HCT116 (cell line): ENCODE data around the gene SH2D1A. TPM values are rescaled to one million over a fixed set of nuclear protein-coding genes. Genes with fewer than 3 reads are reported as not detected.

ENCODE experiments used
- ATAC-seq: fragments of 200-7000 bp; cut with Tn5 transposase; 2 replicates; pipeline ENCODE4 v1.9.1; 2020; ENCODE audit warnings: mild to moderate bottlenecking, moderate library complexity
- BruUV-seq: library from RNA; stranded (reverse); fragments of 400-500 nt; replicated peaks from 2 replicates; lab custom pipeline; 2021; lab: Mats Ljungman, UMichigan
- CTCF ChIA-PET: fragments of 300-600 bp; sonication (Branson Sonifier 250); formaldehyde crosslinking; loops from one replicate; lab custom pipeline; 2021; ENCODE audit warnings: antibody characterized with exemption; lab: Charles Lee
- POLR2A ChIA-PET: fragments of 300-600, 350-600 bp; sonication (Branson Sonifier 250); formaldehyde crosslinking; loops from one replicate; lab custom pipeline; 2021; ENCODE audit warnings: antibody characterized with exemption; lab: Charles Lee
- RAD21 ChIA-PET, 2 experiments: fragments of 300-600 bp; sonication (Branson Sonifier 250); formaldehyde crosslinking; loops; one replicate each; lab custom pipeline; 2023; ENCODE audit warnings: low total read pairs in 2 of 2; ENCODE audit not compliant: uncharacterized antibody in 2 of 2, unreplicated experiment in 2 of 2, low non-redundant PET in 1 of 2; lab: Charles Lee
- DNase-seq: peaks from one replicate; pipeline ENCODE4 v3.0.0-alpha.2; 2010; ENCODE audit warnings: low read depth, low spot score
- H2AFZ ChIP-seq: fragments of 200-600 bp; shearing (Covaris generic), sonication (generic); 2 replicates; pipeline ENCODE4 v1.6.1; 2017; ENCODE audit warnings: low read depth, mixed run types, mixed read lengths, antibody characterized with exemption, low read length; ENCODE audit not compliant: poor library complexity, severe bottlenecking
- H3K27ac ChIP-seq: 2 replicates; pipeline ENCODE4 v1.5.1; 2012; ENCODE audit warnings: low read depth, low read length
- H3K27me3 ChIP-seq: fragments of 200-600 bp; sonication (generic); 2 replicates; pipeline ENCODE4 v1.6.1; 2016; ENCODE audit warnings: mixed run types, low read length, mixed read lengths; ENCODE audit not compliant: insufficient read depth
- H3K36me3 ChIP-seq, 2 experiments: fragments of 200-500 bp in 1 of 2; fragments of 200-600 bp in 1 of 2; sonication (Bioruptor generic) in 1 of 2; sonication (generic) in 1 of 2; 2 replicates each; pipeline versions ENCODE4 v1.5.1 to v1.6.1; 2014 to 2016; ENCODE audit warnings: low read length in 2 of 2, inconsistent platforms in 1 of 2, mixed read lengths in 1 of 2, mixed run types in 1 of 2; ENCODE audit not compliant: insufficient read depth in 2 of 2, control insufficient read depth in 1 of 2
- H3K4me1 ChIP-seq, 2 experiments: fragments of 200-600 bp in 1 of 2; sonication (generic) in 1 of 2; 2 replicates each; pipeline versions ENCODE4 v1.5.1 to v1.6.1; 2012 to 2017; ENCODE audit warnings: low read length in 2 of 2, inconsistent platforms in 1 of 2, mild to moderate bottlenecking in 1 of 2, mixed read lengths in 1 of 2, mixed run types in 1 of 2, moderate library complexity in 1 of 2; ENCODE audit not compliant: insufficient read depth in 2 of 2, control insufficient read depth in 1 of 2
- H3K4me2 ChIP-seq: fragments of 200-600 bp; sonication (generic); 2 replicates; pipeline ENCODE4 v1.6.1; 2017; ENCODE audit warnings: mixed run types, low read length, mixed read lengths
- H3K4me3 ChIP-seq, 2 experiments: fragments of 200-600 bp in 1 of 2; sonication (generic) in 1 of 2; replicated peaks in 1 of 2; 2 replicates each; pipeline ENCODE4 v1.5.1; 2011 to 2016; ENCODE audit warnings: low read length in 2 of 2, control low read depth in 1 of 2, low read depth in 1 of 2, mild to moderate bottlenecking in 1 of 2, mixed read lengths in 1 of 2, mixed run types in 1 of 2
- H3K79me2 ChIP-seq: fragments of 200-600 bp; sonication (generic); 2 replicates; pipeline ENCODE4 v1.6.1; 2017; ENCODE audit warnings: mild to moderate bottlenecking, mixed run types, low read length, moderate library complexity, mixed read lengths; ENCODE audit not compliant: insufficient read depth
- H3K9ac ChIP-seq: fragments of 200-600 bp; sonication (generic); 2 replicates; pipeline ENCODE4 v1.6.1; 2016; ENCODE audit warnings: low read length, mixed read lengths
- H3K9me2 ChIP-seq: fragments of 200-600 bp; sonication (generic), shearing (Covaris generic); 2 replicates; pipeline ENCODE4 v1.6.1; 2017; ENCODE audit warnings: mixed run types, mild to moderate bottlenecking, moderate library complexity; ENCODE audit not compliant: insufficient read depth
- H3K9me3 ChIP-seq, 2 experiments: fragments of 200-500 bp in 1 of 2; fragments of 200-600 bp in 1 of 2; sonication (Bioruptor generic) in 1 of 2; sonication (generic) in 1 of 2; 2 replicates each; pipeline ENCODE4 v1.6.1; 2014 to 2017; ENCODE audit warnings: low read length in 2 of 2, mixed read lengths in 2 of 2, inconsistent platforms in 1 of 2, low read depth in 1 of 2, mild to moderate bottlenecking in 1 of 2, mixed run types in 1 of 2, moderate library complexity in 1 of 2; ENCODE audit not compliant: control insufficient read depth in 1 of 2, insufficient read depth in 1 of 2
- H4K20me1 ChIP-seq: fragments of 200-600 bp; sonication (generic), shearing (Covaris generic); 2 replicates; pipeline ENCODE4 v1.6.1; 2017; ENCODE audit warnings: mixed run types, mild to moderate bottlenecking, moderate library complexity; ENCODE audit not compliant: insufficient read depth
- POLR2A ChIP-seq: IDR thresholded peaks from 2 replicates; pipeline ENCODE4 v1.7.0; 2011; ENCODE audit warnings: borderline replicate concordance; ENCODE audit not compliant: insufficient read depth, insufficient read length; ENCODE audit errors: extremely low read depth
- RAD21 ChIP-seq: IDR thresholded peaks from 2 replicates; pipeline ENCODE4 v1.6.1; 2012; ENCODE audit warnings: low read depth, mild to moderate bottlenecking
- TCF7L2 ChIP-seq: IDR thresholded peaks from 2 replicates; pipeline ENCODE4 v1.7.0; 2011; ENCODE audit warnings: borderline replicate concordance, inconsistent platforms; ENCODE audit not compliant: insufficient read depth, insufficient read length; ENCODE audit errors: extremely low read depth
- ZNF274 ChIP-seq: fragments of 200-500 bp; sonication (Bioruptor generic); IDR thresholded peaks from 2 replicates; pipeline ENCODE4 v1.6.1; 2014; ENCODE audit warnings: mild to moderate bottlenecking, low read depth, low read length, inconsistent platforms
- intact Hi-C: fragments of 100-400 bp; cut with micrococcal nuclease; formaldehyde crosslinking; loops from 2 replicates; pipeline ENCODE4 v1.10.0; 2022
- total RNA-seq: library from RNA; stranded (reverse); gene quantifications from one replicate; pipeline ENCODE4 v1.2.1, GENCODE V29; 2021; ENCODE audit not compliant: unreplicated experiment
- TF ChIP-seq, protein P1 (sequence below), 3 experiments: fragments of 200-600 bp in 1 of 3; sonication (generic) in 1 of 3; IDR thresholded peaks in 2 of 3; conservative IDR thresholded peaks in 1 of 3; 2 replicates each; pipeline ENCODE4 v1.5.1; 2012 to 2017; ENCODE audit warnings: low read depth in 2 of 3, low read length in 2 of 3, antibody characterized with exemption in 1 of 3, borderline replicate concordance in 1 of 3, control low read depth in 1 of 3, mild to moderate bottlenecking in 1 of 3, mixed read lengths in 1 of 3, mixed run types in 1 of 3, moderate library complexity in 1 of 3; ENCODE audit not compliant: insufficient read depth in 1 of 3

The SH2D1A gene
- total RNA-seq, 1 experiment from 2014 or later = 0.15 TPM

DNA sequence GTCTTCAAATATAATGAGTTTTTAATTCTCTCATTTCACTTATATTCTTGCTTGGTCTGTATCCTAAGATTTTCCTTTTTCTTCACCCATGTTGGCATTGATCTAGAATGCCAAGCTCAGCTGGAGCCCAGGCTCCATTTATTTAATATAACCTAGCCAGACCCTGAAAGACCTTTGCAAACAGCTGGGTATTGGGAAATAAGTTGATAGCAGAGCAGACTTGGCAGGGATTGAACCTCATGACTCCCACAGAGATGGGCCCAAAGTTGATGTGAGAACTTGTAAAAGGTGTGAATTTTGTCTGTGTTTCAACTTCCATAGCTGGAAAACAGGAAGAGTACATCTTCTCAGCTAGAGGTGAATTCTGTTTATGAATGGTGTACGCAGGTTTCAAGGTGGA, 59.5 kb downstream of the SH2D1A start (continued):
- TF ChIP-seq ZNF274 = no peak
- TF ChIP-seq POLR2A = no peak

DNA sequence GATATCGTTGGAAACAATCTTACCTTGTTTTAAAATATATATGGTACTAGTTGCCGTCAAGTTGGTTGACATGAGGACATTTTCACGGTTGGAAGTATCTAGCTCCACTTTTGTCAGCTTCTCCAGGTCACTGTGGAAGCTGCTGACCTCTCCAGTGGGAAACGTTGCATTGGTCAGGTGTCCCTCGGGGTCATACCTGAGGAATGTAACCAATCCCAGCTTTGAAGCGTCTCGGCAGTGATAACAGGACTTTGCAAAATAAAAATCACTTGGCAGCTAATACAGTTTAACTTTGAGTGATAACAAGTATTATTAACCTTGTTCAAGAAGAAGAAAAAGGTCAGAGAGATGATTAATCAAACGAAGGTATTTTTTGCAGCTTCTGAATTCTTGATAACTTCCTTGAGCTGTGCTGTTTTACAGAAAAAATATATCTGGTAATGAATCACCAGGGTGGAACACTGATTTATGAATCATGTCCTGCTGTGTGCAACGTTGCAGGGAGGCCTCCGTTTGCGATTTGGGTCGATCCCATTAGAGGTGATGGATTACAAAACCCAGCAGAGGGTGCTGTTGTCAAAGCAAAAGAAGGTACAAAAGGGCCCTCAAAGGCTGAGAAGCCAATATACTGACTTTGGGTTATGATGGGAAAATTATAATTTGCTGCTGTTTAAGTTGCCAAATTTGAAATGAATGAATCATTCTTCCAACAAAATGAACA, 60.1 kb downstream of the SH2D1A start:
- TF ChIP-seq, protein P1, sequence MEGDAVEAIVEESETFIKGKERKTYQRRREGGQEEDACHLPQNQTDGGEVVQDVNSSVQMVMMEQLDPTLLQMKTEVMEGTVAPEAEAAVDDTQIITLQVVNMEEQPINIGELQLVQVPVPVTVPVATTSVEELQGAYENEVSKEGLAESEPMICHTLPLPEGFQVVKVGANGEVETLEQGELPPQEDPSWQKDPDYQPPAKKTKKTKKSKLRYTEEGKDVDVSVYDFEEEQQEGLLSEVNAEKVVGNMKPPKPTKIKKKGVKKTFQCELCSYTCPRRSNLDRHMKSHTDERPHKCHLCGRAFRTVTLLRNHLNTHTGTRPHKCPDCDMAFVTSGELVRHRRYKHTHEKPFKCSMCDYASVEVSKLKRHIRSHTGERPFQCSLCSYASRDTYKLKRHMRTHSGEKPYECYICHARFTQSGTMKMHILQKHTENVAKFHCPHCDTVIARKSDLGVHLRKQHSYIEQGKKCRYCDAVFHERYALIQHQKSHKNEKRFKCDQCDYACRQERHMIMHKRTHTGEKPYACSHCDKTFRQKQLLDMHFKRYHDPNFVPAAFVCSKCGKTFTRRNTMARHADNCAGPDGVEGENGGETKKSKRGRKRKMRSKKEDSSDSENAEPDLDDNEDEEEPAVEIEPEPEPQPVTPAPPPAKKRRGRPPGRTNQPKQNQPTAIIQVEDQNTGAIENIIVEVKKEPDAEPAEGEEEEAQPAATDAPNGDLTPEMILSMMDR (IDR thresholded peaks at IDR 0.05 in 2 of 3, conservative IDR thresholded peaks at IDR 0.05 in 1 of 3; ENCODE audit: borderline replicate concordance in 1 of 3, insufficient read depth in 1 of 3, low read depth in 2 of 3, low read length in 2 of 3) = peak; percentile 11 to 52 (median 33); a peak in 3 of 6 replicates
- no peak for TF ChIP-seq TCF7L2
- TF ChIP-seq RAD21 = peak; percentile 64
- DNase-seq = peak; percentile 31
- no peak overlapping the region for H3K9ac ChIP-seq
- no peaks in the 10 kb centered on the region for H3K9me2 ChIP-seq
- intact Hi-C loops = no loop called here
- H3K4me2 ChIP-seq = no peak overlapping the region
- POLR2A ChIA-PET = no interaction called here
- no peaks in the 10 kb centered on the region for H4K20me1 ChIP-seq
- no peaks in the 10 kb centered on the region for H3K27me3 ChIP-seq
- no peaks in the 10 kb centered on the region for H3K4me1 ChIP-seq
- H3K36me3 ChIP-seq = no peaks in the 10 kb centered on the region
- CTCF ChIA-PET = interaction anchor here (1.1 kb wide), 1 partner anchor 725 kb away, joined by 3 read pairs; no protein-coding TSS in a partner anchor
- H3K9me3 ChIP-seq = no peaks in the 10 kb centered on the region
- H3K27ac ChIP-seq = no peak overlapping the region
- no peak overlapping the region for H2AFZ ChIP-seq
- no peak overlapping the region for H3K4me3 ChIP-seq
- ATAC-seq = peak; percentile 85
- no peaks in the 10 kb centered on the region for H3K79me2 ChIP-seq
- no TSS peak for BruUV-seq
- RAD21 ChIA-PET = no interaction called here
